Choroid plexus epithelial cell (primary cell): ENCODE data around the gene CBX6.
A peak's percentile ranks its signal among the peaks of the same experiment; 100 is the strongest.

Experiments used
- DNase-seq: peaks from one replicate; pipeline ENCODE4 v3.0.0-alpha.2; 2010; ENCODE audit warnings: low read depth
- H3K4me3 ChIP-seq: 2 replicates; pipeline ENCODE4 v1.5.1; 2011; ENCODE audit warnings: low read depth, mild to moderate bottlenecking, control low read depth, low read length, moderate library complexity
- TF ChIP-seq, protein P1 (sequence below): conservative IDR thresholded peaks from 2 replicates; pipeline ENCODE4 v1.5.1; 2011; ENCODE audit warnings: low read depth, mild to moderate bottlenecking, control low read depth, inconsistent platforms, low read length, moderate library complexity

Gene CBX6

DNA sequence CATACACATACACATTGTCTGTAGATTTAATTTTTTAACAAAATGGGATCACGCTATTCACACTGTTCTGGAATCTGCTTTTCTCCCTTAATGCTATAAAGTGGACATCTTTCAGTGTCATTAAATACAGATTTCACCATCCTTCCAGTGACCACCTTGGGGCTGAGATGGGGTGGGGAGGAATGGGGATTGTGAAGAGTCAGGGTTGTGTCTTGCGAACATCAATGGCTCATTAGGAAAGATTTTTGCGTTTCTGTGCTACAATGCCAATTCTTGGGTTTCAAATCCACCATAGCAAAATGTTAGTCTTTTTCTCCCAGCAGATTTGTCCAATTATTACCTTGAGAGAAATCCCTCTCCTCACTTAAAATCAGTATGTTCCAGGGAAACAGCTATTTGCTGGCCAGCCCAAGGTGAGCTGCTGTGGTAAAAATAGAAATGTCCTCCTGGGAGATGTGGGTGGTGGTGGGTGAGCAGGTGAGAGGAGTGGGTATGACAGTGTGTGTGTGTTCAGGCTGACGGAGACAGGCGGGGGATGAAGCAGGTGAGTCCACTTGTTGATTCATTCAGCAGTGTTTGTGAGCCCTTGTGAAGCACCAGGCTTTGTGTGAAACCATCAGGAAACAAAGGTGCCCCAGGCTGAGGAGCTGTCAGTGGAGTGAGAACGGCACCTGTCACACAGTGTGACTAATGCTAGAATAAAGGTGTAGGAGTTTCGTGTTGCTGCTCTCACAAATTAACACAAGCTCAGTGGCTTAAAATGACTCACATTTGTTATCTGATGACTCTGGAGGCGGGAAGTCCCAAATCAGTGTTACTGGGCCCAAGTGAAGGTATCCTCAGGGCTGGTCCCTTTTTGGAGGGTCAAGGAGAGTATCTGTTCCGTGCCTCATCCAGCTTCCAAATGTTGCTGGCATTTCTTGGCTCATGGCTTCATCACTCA, 1.7 kb upstream of the CBX6 start:
- DNase-seq: no peak
- TF ChIP-seq, protein P1, sequence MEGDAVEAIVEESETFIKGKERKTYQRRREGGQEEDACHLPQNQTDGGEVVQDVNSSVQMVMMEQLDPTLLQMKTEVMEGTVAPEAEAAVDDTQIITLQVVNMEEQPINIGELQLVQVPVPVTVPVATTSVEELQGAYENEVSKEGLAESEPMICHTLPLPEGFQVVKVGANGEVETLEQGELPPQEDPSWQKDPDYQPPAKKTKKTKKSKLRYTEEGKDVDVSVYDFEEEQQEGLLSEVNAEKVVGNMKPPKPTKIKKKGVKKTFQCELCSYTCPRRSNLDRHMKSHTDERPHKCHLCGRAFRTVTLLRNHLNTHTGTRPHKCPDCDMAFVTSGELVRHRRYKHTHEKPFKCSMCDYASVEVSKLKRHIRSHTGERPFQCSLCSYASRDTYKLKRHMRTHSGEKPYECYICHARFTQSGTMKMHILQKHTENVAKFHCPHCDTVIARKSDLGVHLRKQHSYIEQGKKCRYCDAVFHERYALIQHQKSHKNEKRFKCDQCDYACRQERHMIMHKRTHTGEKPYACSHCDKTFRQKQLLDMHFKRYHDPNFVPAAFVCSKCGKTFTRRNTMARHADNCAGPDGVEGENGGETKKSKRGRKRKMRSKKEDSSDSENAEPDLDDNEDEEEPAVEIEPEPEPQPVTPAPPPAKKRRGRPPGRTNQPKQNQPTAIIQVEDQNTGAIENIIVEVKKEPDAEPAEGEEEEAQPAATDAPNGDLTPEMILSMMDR: no peak
- H3K4me3 ChIP-seq: no peak overlapping the region

DNA sequence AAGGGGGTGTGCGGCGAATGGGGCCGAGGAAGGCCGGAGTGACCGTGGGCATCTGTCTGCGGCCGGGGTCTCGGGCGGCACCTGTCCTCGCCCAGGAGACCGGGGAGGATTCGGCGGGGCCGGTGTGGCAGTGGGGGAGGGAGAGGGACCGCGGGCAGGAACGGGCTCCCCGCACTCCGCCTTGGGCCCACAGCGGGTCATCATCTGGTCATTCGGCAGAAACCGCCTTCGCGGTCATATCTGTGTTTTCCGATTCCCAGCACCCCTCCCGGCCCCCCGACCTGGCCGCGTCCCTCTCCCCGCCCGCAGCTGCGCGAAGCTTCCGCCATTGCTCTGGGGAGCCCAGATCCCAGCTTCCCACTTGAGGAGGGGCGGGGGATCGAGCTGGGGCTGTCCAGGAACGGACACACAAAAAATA, 824 bp upstream of the CBX6 start:
- DNase-seq: peak; percentile 48
- TF ChIP-seq, protein P1: no peak
- peak overlapping the region; percentile 78 for H3K4me3 ChIP-seq

DNA sequence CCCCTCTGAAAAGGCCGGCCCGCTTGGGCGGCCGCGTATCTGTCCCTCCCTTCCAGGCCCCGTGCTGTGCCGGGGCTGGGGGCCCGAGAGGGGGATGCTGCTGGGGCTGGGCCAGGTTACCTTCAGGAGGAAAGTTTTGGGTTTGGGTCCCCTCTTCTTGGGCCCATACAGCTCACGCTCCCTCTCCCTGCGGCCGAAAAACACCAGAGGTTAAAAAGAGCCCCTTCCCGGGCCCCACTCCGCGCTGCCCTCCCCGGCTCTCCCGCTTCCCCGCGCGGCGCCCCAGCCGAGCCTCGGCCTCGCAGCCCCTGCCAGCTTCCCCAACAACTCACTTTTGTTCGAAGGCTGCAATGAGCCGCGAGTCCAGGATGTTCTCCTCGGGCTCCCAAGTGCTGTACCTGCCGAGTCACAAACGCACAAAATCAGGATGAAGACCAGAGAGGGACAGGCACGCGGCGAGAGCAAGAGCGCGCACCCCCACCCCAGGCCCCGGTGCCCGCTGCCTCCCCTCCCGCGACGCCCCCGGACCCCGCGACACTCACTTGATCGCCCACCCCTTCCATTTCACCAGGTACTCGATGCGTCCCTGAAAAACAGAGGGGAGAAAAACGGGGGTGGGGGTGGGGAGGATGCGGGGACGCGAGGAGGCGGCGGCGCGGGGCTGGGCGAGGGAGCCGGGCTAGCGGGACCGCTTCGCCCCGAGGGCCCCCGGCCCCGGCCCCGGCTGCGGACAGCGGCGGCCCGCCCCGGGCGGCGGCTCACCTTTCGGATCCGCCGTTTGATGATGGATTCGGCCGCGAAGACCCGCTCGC, 450 bp downstream of the CBX6 start:
- no peak for DNase-seq
- H3K4me3 ChIP-seq: peak overlapping the region; percentile 78
- TF ChIP-seq, protein P1: no peak

DNA sequence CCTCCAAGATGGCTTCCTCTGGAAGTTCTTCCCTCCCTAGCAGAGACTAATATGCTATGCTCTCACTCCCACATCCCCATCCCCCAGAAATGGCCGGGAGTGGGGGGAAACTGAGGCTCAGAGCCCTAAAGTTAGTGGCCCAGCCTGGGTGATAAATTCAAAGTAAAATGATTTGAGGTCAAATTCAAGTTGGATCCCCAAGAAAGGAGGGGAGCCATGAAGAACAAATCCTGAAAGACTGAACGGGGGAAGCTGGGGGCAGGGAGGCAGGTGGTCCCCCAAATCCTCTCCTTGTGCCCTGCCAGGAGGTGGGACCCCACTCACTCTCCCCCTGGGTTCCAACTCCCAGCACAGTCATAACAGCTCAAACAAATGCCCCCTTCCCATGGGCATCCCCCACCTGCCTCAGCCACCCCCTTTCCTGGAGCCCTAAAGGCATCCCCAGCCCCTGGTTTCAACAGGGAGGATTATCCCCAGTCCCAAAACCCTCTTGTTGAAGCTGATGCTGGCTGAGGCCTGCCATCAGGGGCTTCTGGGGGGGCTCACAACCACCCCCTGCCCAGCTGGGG, 1.1 kb downstream of the CBX6 start:
- H3K4me3 ChIP-seq: peak overlapping the region; percentile 78
- no peak for DNase-seq

DNA sequence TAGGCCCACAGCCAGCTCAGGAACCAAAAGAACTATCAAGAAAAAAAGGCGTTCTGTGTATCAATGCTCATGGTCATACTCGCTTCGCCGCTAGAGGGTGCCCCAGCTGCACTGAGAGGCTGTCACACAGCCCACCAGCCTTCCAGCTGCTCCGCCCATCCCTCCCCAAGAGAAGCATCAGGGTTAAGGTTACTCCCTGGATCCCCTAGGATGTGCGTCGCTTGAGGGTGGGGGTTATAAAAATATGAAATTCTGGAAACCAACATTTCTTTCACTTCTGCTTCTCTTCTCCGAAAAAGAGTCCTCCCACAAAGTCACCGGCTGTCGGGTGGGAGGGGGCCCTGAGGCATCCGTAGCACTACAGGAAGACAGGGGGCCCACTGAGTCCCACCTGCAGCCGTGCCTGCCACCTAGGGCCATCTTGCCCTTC, 1.7 kb downstream of the CBX6 start:
- peak; percentile 86 for DNase-seq
- TF ChIP-seq, protein P1: peak; percentile 93
- peak overlapping the region; percentile 78 for H3K4me3 ChIP-seq

More for the DNA sequence above, 1.1 kb downstream of the CBX6 start:
- TF ChIP-seq, protein P1: no peak

DNA sequence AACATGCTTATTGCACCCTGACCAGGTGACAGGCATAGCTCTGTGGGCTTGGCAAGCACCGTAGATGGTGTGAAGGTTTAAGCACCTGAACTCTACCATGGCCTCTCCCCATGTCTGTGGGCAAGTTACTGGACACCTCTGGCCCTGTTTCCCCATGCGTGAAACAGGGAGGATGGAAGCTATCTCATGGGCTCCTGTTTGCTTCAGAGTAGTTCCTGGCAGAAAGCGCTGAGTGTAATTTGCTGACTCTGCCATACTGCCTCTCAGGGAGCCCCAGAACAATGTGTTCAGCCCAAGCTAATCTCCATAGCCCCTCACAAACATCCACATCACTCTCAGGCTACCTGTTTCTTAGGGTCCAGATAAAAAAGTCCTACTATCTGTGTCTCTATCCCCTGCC, 2.4 kb downstream of the CBX6 start:
- DNase-seq: no peak
- H3K4me3 ChIP-seq: no peak overlapping the region
- TF ChIP-seq, protein P1: no peak
